ENCODE results near the gene ANKRD65. TPM values are rescaled to one million over a fixed set of nuclear protein-coding genes. Genes with fewer than 3 reads are reported as not detected.

ANKRD65 gene
- total RNA-seq, 1 donor from 2014 or later: 38.4 TPM

- Mint-ChIP-seq H3K4me3 (ENCODE audit: unreplicated experiment) (peak overlapping the region; percentile 30), H3K27ac (ENCODE audit: unreplicated experiment) (peak overlapping the region; percentile 72), H3K36me3 (ENCODE audit: unreplicated experiment) (no peaks in the 10 kb centered on the region), H3K27me3 (ENCODE audit: unreplicated experiment) (peaks cover 9% of the 10 kb centered on the region), H3K9me3 (ENCODE audit: unreplicated experiment) (peaks cover 9% of the 10 kb centered on the region), H3K4me1 (ENCODE audit: low read depth, unreplicated experiment) (peaks cover 16% of the 10 kb centered on the region)
- peak; percentile 68 for DNase-seq
- no peak for TF ChIP-seq CTCF (IDR thresholded peaks at IDR 0.05; ENCODE audit: partially characterized antibody, unreplicated experiment)
Measured at GRCh38 chr1:1433804-1434130, 12.7 kb upstream of the ANKRD65 start.

- no peak for TF ChIP-seq CTCF (IDR thresholded peaks at IDR 0.05; ENCODE audit: partially characterized antibody, unreplicated experiment)
- peak; percentile 78 for DNase-seq
- peaks cover 20% of the 10 kb centered on the region for H3K4me1 Mint-ChIP-seq (ENCODE audit: low read depth, unreplicated experiment)
- peaks cover 12% of the 10 kb centered on the region for H3K27me3 Mint-ChIP-seq (ENCODE audit: unreplicated experiment)
- peak overlapping the region; percentile 64 for H3K4me3 Mint-ChIP-seq (ENCODE audit: unreplicated experiment)
- H3K36me3 Mint-ChIP-seq (ENCODE audit: unreplicated experiment): no peaks in the 10 kb centered on the region
- peak overlapping the region; percentile 96 for H3K27ac Mint-ChIP-seq (ENCODE audit: unreplicated experiment)
- H3K9me3 Mint-ChIP-seq (ENCODE audit: unreplicated experiment): peaks cover 13% of the 10 kb centered on the region
Measured at GRCh38 chr1:1432951-1433803, 12.1 kb upstream of the ANKRD65 start.

GRCh38 chr1:1432274-1432950, 11.3 kb upstream of the ANKRD65 start:
- DNase-seq: no peak
- Mint-ChIP-seq H3K9me3 (ENCODE audit: unreplicated experiment) (peaks cover 13% of the 10 kb centered on the region), H3K4me3 (ENCODE audit: unreplicated experiment) (peak overlapping the region; percentile 71), H3K27ac (ENCODE audit: unreplicated experiment) (peak overlapping the region; percentile 96), H3K4me1 (ENCODE audit: low read depth, unreplicated experiment) (peaks cover 20% of the 10 kb centered on the region), H3K36me3 (ENCODE audit: unreplicated experiment) (no peaks in the 10 kb centered on the region), H3K27me3 (ENCODE audit: unreplicated experiment) (peaks cover 12% of the 10 kb centered on the region)
- no peak for TF ChIP-seq CTCF (IDR thresholded peaks at IDR 0.05; ENCODE audit: partially characterized antibody, unreplicated experiment)

- DNase-seq: peak; percentile 85
- peaks cover 20% of the 10 kb centered on the region for H3K4me1 Mint-ChIP-seq (ENCODE audit: low read depth, unreplicated experiment)
- TF ChIP-seq CTCF (IDR thresholded peaks at IDR 0.05; ENCODE audit: partially characterized antibody, unreplicated experiment): no peak
Measured at GRCh38 chr1:1431845-1432273, 10.8 kb upstream of the ANKRD65 start.

More at GRCh38 chr1:1431845-1432273, 10.8 kb upstream of the ANKRD65 start:
- peak overlapping the region; percentile 20 for H3K4me3 Mint-ChIP-seq (ENCODE audit: unreplicated experiment)
- peaks cover 13% of the 10 kb centered on the region for H3K9me3 Mint-ChIP-seq (ENCODE audit: unreplicated experiment)
- peak overlapping the region; percentile 95 for H3K27ac Mint-ChIP-seq (ENCODE audit: unreplicated experiment)
- H3K36me3 Mint-ChIP-seq (ENCODE audit: unreplicated experiment): no peaks in the 10 kb centered on the region
- H3K27me3 Mint-ChIP-seq (ENCODE audit: unreplicated experiment): peaks cover 12% of the 10 kb centered on the region
